Endothelial cell of umbilical vein (primary cell): ENCODE results near the gene GGACT.

Experiments
- EZH2 ChIP-seq: IDR thresholded peaks from 2 replicates; pipeline ENCODE4 v1.6.1; 2012; ENCODE audit warnings: borderline replicate concordance, low read depth, mild to moderate bottlenecking, moderate library complexity, low read length, inconsistent platforms; ENCODE audit not compliant: severe bottlenecking
- POLR2A ChIP-seq: IDR thresholded peaks from 2 replicates; pipeline ENCODE4 v1.6.1; 2012; ENCODE audit warnings: low read depth, mild to moderate bottlenecking, control low read depth, low read length
- TF ChIP-seq, protein P1 (sequence below), 2 donors: IDR thresholded peaks; 1 replicate in 1 of 2; 2 replicates in 1 of 2; pipeline ENCODE4 v1.5.1; 2011; ENCODE audit warnings: low read length in 2 of 2, mild to moderate bottlenecking in 2 of 2, moderate library complexity in 2 of 2, control low read depth in 1 of 2, inconsistent platforms in 1 of 2, low read depth in 1 of 2; ENCODE audit not compliant: insufficient read depth in 1 of 2; ENCODE audit errors: extremely low read depth in 1 of 2
- TF ChIP-seq, protein P2 (sequence below): IDR thresholded peaks from 2 replicates; pipeline ENCODE4 v1.6.1; 2011; ENCODE audit not compliant: insufficient read depth, insufficient read length

DNA sequence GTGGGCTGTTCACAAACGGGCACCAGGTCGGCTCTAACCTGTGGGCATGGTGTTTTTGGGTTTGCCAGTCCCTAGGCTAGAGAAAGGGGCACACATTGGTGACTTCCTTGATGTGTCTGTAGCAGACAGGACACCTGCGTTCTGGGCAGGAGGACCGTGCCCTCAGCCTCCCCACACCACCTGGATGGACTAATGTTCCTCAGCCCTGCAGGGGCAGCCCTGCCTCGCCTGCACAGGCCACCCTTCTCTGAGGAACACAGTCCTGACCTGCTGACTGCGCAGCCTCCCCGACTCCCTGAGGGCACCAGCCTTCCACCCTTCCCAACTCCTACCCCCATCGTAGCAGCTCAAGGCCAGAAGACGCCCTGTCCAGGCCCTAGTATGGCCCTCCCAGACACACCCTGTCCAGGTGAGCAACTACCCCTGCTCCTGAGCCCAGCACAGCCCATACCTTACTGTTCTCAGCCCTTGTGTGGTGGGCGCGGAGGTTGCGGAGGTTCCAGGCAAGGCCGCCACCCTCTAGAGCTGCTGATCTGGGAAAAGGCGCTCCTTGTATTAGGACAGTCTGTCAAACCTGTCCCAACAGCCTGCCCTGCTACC lies 55.7 kb downstream of the GGACT start:
- TF ChIP-seq, protein P1, sequence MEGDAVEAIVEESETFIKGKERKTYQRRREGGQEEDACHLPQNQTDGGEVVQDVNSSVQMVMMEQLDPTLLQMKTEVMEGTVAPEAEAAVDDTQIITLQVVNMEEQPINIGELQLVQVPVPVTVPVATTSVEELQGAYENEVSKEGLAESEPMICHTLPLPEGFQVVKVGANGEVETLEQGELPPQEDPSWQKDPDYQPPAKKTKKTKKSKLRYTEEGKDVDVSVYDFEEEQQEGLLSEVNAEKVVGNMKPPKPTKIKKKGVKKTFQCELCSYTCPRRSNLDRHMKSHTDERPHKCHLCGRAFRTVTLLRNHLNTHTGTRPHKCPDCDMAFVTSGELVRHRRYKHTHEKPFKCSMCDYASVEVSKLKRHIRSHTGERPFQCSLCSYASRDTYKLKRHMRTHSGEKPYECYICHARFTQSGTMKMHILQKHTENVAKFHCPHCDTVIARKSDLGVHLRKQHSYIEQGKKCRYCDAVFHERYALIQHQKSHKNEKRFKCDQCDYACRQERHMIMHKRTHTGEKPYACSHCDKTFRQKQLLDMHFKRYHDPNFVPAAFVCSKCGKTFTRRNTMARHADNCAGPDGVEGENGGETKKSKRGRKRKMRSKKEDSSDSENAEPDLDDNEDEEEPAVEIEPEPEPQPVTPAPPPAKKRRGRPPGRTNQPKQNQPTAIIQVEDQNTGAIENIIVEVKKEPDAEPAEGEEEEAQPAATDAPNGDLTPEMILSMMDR (IDR thresholded peaks at IDR 0.05; ENCODE audit: extremely low read depth in 1 of 2, insufficient read depth in 1 of 2, low read depth in 1 of 2, low read length in 2 of 2), result no peak
- no peak for TF ChIP-seq POLR2A
- TF ChIP-seq, protein P2, sequence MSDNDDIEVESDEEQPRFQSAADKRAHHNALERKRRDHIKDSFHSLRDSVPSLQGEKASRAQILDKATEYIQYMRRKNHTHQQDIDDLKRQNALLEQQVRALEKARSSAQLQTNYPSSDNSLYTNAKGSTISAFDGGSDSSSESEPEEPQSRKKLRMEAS, result no peak
- TF ChIP-seq EZH2, result no peak
